ENCODE data around the gene IFI6. TPM values are rescaled to one million over a fixed set of nuclear protein-coding genes. Genes with fewer than 3 reads are reported as not detected.

Gene IFI6
- total and polyA plus RNA-seq, 2 of the 13 experiments (the other 11 are each of a cell fraction or from before 2014, with no cell fraction given) = 12.9 to 13.2 TPM

GRCh38 chr1:27655151-27655937 is 16.6 kb downstream of the IFI6 start:
- no peaks in the 10 kb centered on the region for H3K9me3 ChIP-seq (ENCODE audit: low read length)
- H3K4me3 ChIP-seq (replicated peaks in 1 of 3; ENCODE audit: insufficient read depth in 1 of 3, low read depth in 2 of 3, low read length in 3 of 3) = peak overlapping the region in 1 of 3 experiments; percentile 49; a peak in 2 of 6 replicates
- H4K20me1 ChIP-seq (ENCODE audit: insufficient read depth, low read length) = no peaks in the 10 kb centered on the region
- FAIRE-seq (no peak), ATAC-seq (peak; percentile 18; the same call in 2 of the 3 replicates), DNase-seq (ENCODE audit: low spot score) (no peak)
- CTCF ChIA-PET (ENCODE audit: low intra/inter-chr PET ratio, low total read pairs) = no interaction called here
- WGBS (ENCODE audit: low lambda C conversion rate) = 12% methylated on average over 10 of the region's 11 CpGs
- H2AFZ ChIP-seq (ENCODE audit: low read length) = no peak overlapping the region
- no peaks in the 10 kb centered on the region for H3K36me3 ChIP-seq (replicated peaks in 1 of 2; ENCODE audit: control insufficient read depth in 1 of 2, insufficient read depth in 2 of 2, low read length in 2 of 2)
- H3K9ac ChIP-seq (ENCODE audit: insufficient read depth, low read depth, low read length) = no peak overlapping the region
- H3K4me1 ChIP-seq (ENCODE audit: insufficient read depth, low read length) = peaks cover 48% of the 10 kb centered on the region
- H3K79me2 ChIP-seq (ENCODE audit: insufficient read depth, low read length) = no peaks in the 10 kb centered on the region
- peak; percentile 84; the same call in 1 of the 2 replicates for TF ChIP-seq ZSCAN25 (CRISPR knock-in tag; IDR thresholded peaks at IDR 0.05)
- TF ChIP-seq MAX (IDR thresholded peaks at IDR 0.05) = peak; percentile 52; the same call in 1 of the 2 replicates
- TF ChIP-seq HNRNPH1 (optimal IDR thresholded peaks at IDR 0.05; ENCODE audit: low read depth, low read length) = no peak
- peak; percentile 54 for TF ChIP-seq ZNF687 (CRISPR knock-in tag; IDR thresholded peaks at IDR 0.05)
- TF ChIP-seq ZNF740 (CRISPR knock-in tag; IDR thresholded peaks at IDR 0.05) = 0 out of 2 replicates have a peak, but pooled peaks have one; percentile 47
- no peak for TF ChIP-seq ZNF614 (CRISPR knock-in tag; IDR thresholded peaks at IDR 0.05; ENCODE audit: borderline replicate concordance)
- no peak for TF ChIP-seq SMYD3 (CRISPR knock-in tag; IDR thresholded peaks at IDR 0.05)
- 0 out of 2 replicates have a peak, but pooled peaks have one; percentile 16 for TF ChIP-seq MYC (CRISPR knock-in tag; IDR thresholded peaks at IDR 0.05; ENCODE audit: borderline replicate concordance)
- peak; percentile 16; the same call in 1 of the 2 replicates for TF ChIP-seq ZFX (CRISPR knock-in tag; IDR thresholded peaks at IDR 0.05; ENCODE audit: low read depth)
- TF ChIP-seq MNT (IDR thresholded peaks at IDR 0.05) = peak; percentile 51; the same call in 1 of the 2 replicates
- peak; percentile 20 for TF ChIP-seq SAP130 (CRISPR knock-in tag; IDR thresholded peaks at IDR 0.05; ENCODE audit: low read depth)
- H3K27ac ChIP-seq (ENCODE audit: extremely low read length, insufficient read depth, low read length) = no peak overlapping the region
- H3K27me3 ChIP-seq (ENCODE audit: control insufficient read depth in 1 of 2, insufficient read depth in 2 of 2, low read length in 2 of 2) = 0 out of 5 replicates have a peak, but pooled peaks cover 0 to 3% of the 10 kb centered on the region in 2 experiments
- intact Hi-C loops (cut with micrococcal nuclease; ENCODE audit: unreplicated experiment) = no loop called here
- POLR2A ChIA-PET = interaction anchor here (1.6 kb wide), 1 partner anchor 48 kb away, joined by 5 read pairs; no protein-coding TSS in a partner anchor
- H3K4me2 ChIP-seq (ENCODE audit: low read depth, low read length) = peak overlapping the region; percentile 72
- in situ Hi-C loops (cut with HindIII; ENCODE audit: extremely low pct_ligation_motif_present, low pct_unique_long_range_greater_than_20kb) = loop anchor here (5.0 kb wide), 1 partner anchor 38 kb away; no protein-coding TSS in a partner anchor
- no TSS peak for BruUV-seq (replicated peaks)
